Mucosa of descending colon (tissue), 3 donors: Measurements from ENCODE around the gene DDAH1. TPM values are rescaled to one million over a fixed set of nuclear protein-coding genes. Genes with fewer than 3 reads are reported as not detected.

Experiments used
- ATAC-seq: fragments of 200-7000 bp; cut with Tn5 transposase; one replicate; pipeline ENCODE4 v1.9.1; 2020; ENCODE audit warnings: mild to moderate bottlenecking, moderate library complexity
- DNase-seq, 3 donors: peaks; one replicate each; pipeline ENCODE4 v3.0.0-alpha.2; 2020
- H3K36me3 ChIP-seq: fragments of 200-600 bp; one replicate; pipeline ENCODE4 v1.8.0; 2021; ENCODE audit warnings: low read depth, mild to moderate bottlenecking
- H3K4me1 ChIP-seq: fragments of 200-600 bp; one replicate; pipeline ENCODE4 v1.8.0; 2021; ENCODE audit warnings: low read depth, mild to moderate bottlenecking
- H3K4me3 ChIP-seq: fragments of 200-600 bp; one replicate; pipeline ENCODE4 v1.8.0; 2021; ENCODE audit warnings: mild to moderate bottlenecking
- H3K9me3 ChIP-seq: fragments of 200-600 bp; one replicate; pipeline ENCODE4 v1.8.0; 2021; ENCODE audit warnings: mild to moderate bottlenecking
- CTCF ChIP-seq: fragments of 200-600 bp; IDR thresholded peaks from one replicate; pipeline ENCODE4 v1.8.0; 2022; ENCODE audit warnings: antibody characterized with exemption, mild to moderate bottlenecking
- intact Hi-C, 2 donors: fragments of 100-400 bp; cut with DNase I in 1 of 2; cut with micrococcal nuclease in 1 of 2; formaldehyde crosslinking; loops; one replicate each; pipeline versions ENCODE4 v1.11.0 to v1.11.1; 2022; cut with DNase I, micrococcal nuclease
- total RNA-seq, 3 donors: library from RNA; stranded (reverse); fragmentation: NEBNext Ultra II Directional in 2 of 3; extraction: Animal tissue kit (Norgen Biotek cat#: 25700) in 2 of 3; gene quantifications; one replicate each; pipeline versions ENCODE4 v1.2.1 to v1.2.4, GENCODE V29; 2021 to 2023
- donor health status: DM: no; HTN: no; CAD: no; lungs with moderate emphysema.
- donor health status: DM: no; HTN: no; CAD: no.
- donor health status: DM: no; HTN: yes; CAD: no.

The DDAH1 gene
- total RNA-seq, 3 donors from 2014 or later = 45.9 to 86.3 (median 74.1) TPM

GRCh38 chr1:85488126-85488525 lies 23.2 kb upstream of the DDAH1 start:
- ATAC-seq = no peak
- TF ChIP-seq CTCF = no peak
- Histone ChIP-seq H3K9me3 (no peaks in the 10 kb centered on the region), H3K4me1 (no peaks in the 10 kb centered on the region), H3K36me3 (no peaks in the 10 kb centered on the region), H3K4me3 (no peak overlapping the region)
- DNase-seq = no peak
- intact Hi-C loops = no loop called here

- intact Hi-C loops = no loop called here
These were observed 20.6 kb upstream of the DDAH1 start for GRCh38 chr1:85485516-85485915.

GRCh38 chr1:85484716-85485115 lies 19.8 kb upstream of the DDAH1 start:
- intact Hi-C loops = no loop called here
- no peaks in the 10 kb centered on the region for H3K9me3 ChIP-seq
- ATAC-seq (no peak), DNase-seq (no peak)
- TF ChIP-seq CTCF = no peak
- H3K36me3 ChIP-seq = no peaks in the 10 kb centered on the region
- H3K4me3 ChIP-seq = no peak overlapping the region
- no peaks in the 10 kb centered on the region for H3K4me1 ChIP-seq

More at GRCh38 chr1:85485516-85485915, 20.6 kb upstream of the DDAH1 start:
- DNase-seq (no peak), ATAC-seq (no peak)
- H3K9me3 ChIP-seq = no peaks in the 10 kb centered on the region
- H3K36me3 ChIP-seq = no peaks in the 10 kb centered on the region
- no peak overlapping the region for H3K4me3 ChIP-seq
- H3K4me1 ChIP-seq = no peaks in the 10 kb centered on the region
- no peak for TF ChIP-seq CTCF

- no peaks in the 10 kb centered on the region for H3K9me3 ChIP-seq
- no peaks in the 10 kb centered on the region for H3K36me3 ChIP-seq
- TF ChIP-seq CTCF = no peak
- no peaks in the 10 kb centered on the region for H3K4me1 ChIP-seq
- intact Hi-C loops = no loop called here
- no peak for DNase-seq
- no peak overlapping the region for H3K4me3 ChIP-seq
- ATAC-seq = no peak
These were observed 19.3 kb upstream of the DDAH1 start for GRCh38 chr1:85484264-85484663.

- no peak overlapping the region for H3K4me3 ChIP-seq
- H3K36me3 ChIP-seq = no peaks in the 10 kb centered on the region
- ATAC-seq (no peak), DNase-seq (no peak)
- intact Hi-C loops = no loop called here
- no peaks in the 10 kb centered on the region for H3K9me3 ChIP-seq
- H3K4me1 ChIP-seq = no peaks in the 10 kb centered on the region
- no peak for TF ChIP-seq CTCF
These were observed 16.7 kb upstream of the DDAH1 start for GRCh38 chr1:85481688-85482087.

GRCh38 chr1:85480566-85480965 lies 15.6 kb upstream of the DDAH1 start:
- Histone ChIP-seq H3K36me3 (no peaks in the 10 kb centered on the region), H3K4me1 (no peaks in the 10 kb centered on the region), H3K4me3 (no peak overlapping the region), H3K9me3 (no peaks in the 10 kb centered on the region)
- intact Hi-C loops = no loop called here
- no peak for ATAC-seq
- TF ChIP-seq CTCF = no peak
- no peak for DNase-seq
